Activated B cell treated with CpG ODN at 0.5 μM for 24 hours (primary cell): ENCODE data around the gene IGF1. TPM values are rescaled to one million over a fixed set of nuclear protein-coding genes. Genes with fewer than 3 reads are reported as not detected.

Source experiments
- ATAC-seq: fragments of 200-7000 bp; cut with Tn5 transposase; one replicate; pipeline ENCODE4 v1.10.0; 2021; ENCODE audit warnings: low read depth, mild to moderate bottlenecking, moderate library complexity
- CTCF ChIA-PET: fragments of 350-600 bp; sonication (Branson Sonifier 250); formaldehyde crosslinking; loops from one replicate; lab custom pipeline; 2021; ENCODE audit warnings: antibody characterized with exemption; lab: Charles Lee
- POLR2A ChIA-PET: fragments of 350-600 bp; sonication (Branson Sonifier 250); formaldehyde crosslinking; loops from one replicate; lab custom pipeline; 2021; ENCODE audit warnings: antibody characterized with exemption; lab: Charles Lee
- DNase-seq: peaks from one replicate; pipeline ENCODE4 v3.0.0; 2022
- H3K27ac Mint-ChIP-seq: one replicate; pipeline ENCODE4 v1.8.0; 2020; ENCODE audit warnings: mixed read lengths
- H3K27me3 Mint-ChIP-seq: one replicate; pipeline ENCODE4 v1.8.0; 2021; ENCODE audit warnings: mixed read lengths
- H3K36me3 Mint-ChIP-seq: one replicate; pipeline ENCODE4 v1.8.0; 2021; ENCODE audit warnings: low read depth, mixed read lengths
- H3K4me1 Mint-ChIP-seq: one replicate; pipeline ENCODE4 v1.8.0; 2021; ENCODE audit warnings: mixed read lengths
- H3K4me3 Mint-ChIP-seq: one replicate; pipeline ENCODE4 v1.8.0; 2020; ENCODE audit warnings: mild to moderate bottlenecking, mixed read lengths
- H3K9me3 Mint-ChIP-seq: one replicate; pipeline ENCODE4 v1.8.0; 2020; ENCODE audit warnings: mixed read lengths
- CTCF ChIP-seq: fragments of 200-600 bp; IDR thresholded peaks from one replicate; pipeline ENCODE4 v1.8.0; 2022; ENCODE audit warnings: antibody characterized with exemption, mild to moderate bottlenecking
- intact Hi-C: fragments of 100-400 bp; cut with micrococcal nuclease; formaldehyde crosslinking; loops from one replicate; pipeline ENCODE4 v1.15.1; 2024
- total RNA-seq: library from RNA; stranded (reverse); gene quantifications from 2 replicates; pipeline ENCODE4 v1.2.3, GENCODE V29; 2022

The IGF1 gene
- total RNA-seq, 1 donor from 2014 or later = not detected

GRCh38 chr12:102487226-102487625, 6.9 kb upstream of the IGF1 start:
- DNase-seq (no peak), ATAC-seq (no peak)
- POLR2A ChIA-PET = no interaction called here
- no peak overlapping the region for H3K4me3 Mint-ChIP-seq
- no peak for TF ChIP-seq CTCF
- H3K27ac Mint-ChIP-seq = no peak overlapping the region
- H3K27me3 Mint-ChIP-seq = peaks cover 3% of the 10 kb centered on the region
- peaks cover 23% of the 10 kb centered on the region for H3K4me1 Mint-ChIP-seq
- no peaks in the 10 kb centered on the region for H3K9me3 Mint-ChIP-seq
- H3K36me3 Mint-ChIP-seq = no peaks in the 10 kb centered on the region
- CTCF ChIA-PET = no interaction called here
- intact Hi-C loops = loop anchor here (10.0 kb wide), 2 partner anchors 392 to 1082 kb away; partner anchors contain the start of gene ARL1

- H3K9me3 Mint-ChIP-seq = no peaks in the 10 kb centered on the region
- H3K4me1 Mint-ChIP-seq = peaks cover 23% of the 10 kb centered on the region
- no peak for ATAC-seq
- POLR2A ChIA-PET = no interaction called here
- intact Hi-C loops = loop anchor here (10.0 kb wide), 2 partner anchors 391 to 1081 kb away; partner anchors contain the start of gene ARL1
- no peak for TF ChIP-seq CTCF
- H3K27me3 Mint-ChIP-seq = no peaks in the 10 kb centered on the region
- no peak for DNase-seq
- H3K36me3 Mint-ChIP-seq = no peaks in the 10 kb centered on the region
- no peak overlapping the region for H3K27ac Mint-ChIP-seq
- H3K4me3 Mint-ChIP-seq = no peak overlapping the region
- CTCF ChIA-PET = no interaction called here
Observed at GRCh38 chr12:102486153-102486552, 5.8 kb upstream of the IGF1 start.

GRCh38 chr12:102484428-102484958, 4.1 kb upstream of the IGF1 start:
- TF ChIP-seq CTCF = peak; percentile 87
- H3K36me3 Mint-ChIP-seq = no peaks in the 10 kb centered on the region
- intact Hi-C loops = loop anchor here (1.0 to 10.0 kb wide), 8 partner anchors 314 to 1080 kb away; partner anchors contain the start of genes ARL1, NUP37 and PARPBP
- peak; percentile 23 for DNase-seq
- ChIA-PET POLR2A (interaction anchor here (0.9 to 1.1 kb wide), 2 partner anchors 13 to 548 kb away, joined by 3 to 6 read pairs; no protein-coding TSS in a partner anchor), CTCF (interaction anchor here (0.7 to 2.5 kb wide), 10 partner anchors 9 to 567 kb away, joined by 3 to 23 read pairs (median 6); no protein-coding TSS in a partner anchor)
- H3K9me3 Mint-ChIP-seq = no peaks in the 10 kb centered on the region
- H3K27ac Mint-ChIP-seq = peak overlapping the region; percentile 87
- H3K4me3 Mint-ChIP-seq = peak overlapping the region; percentile 70
- H3K4me1 Mint-ChIP-seq = peaks cover 23% of the 10 kb centered on the region
- no peaks in the 10 kb centered on the region for H3K27me3 Mint-ChIP-seq
- ATAC-seq = peak; percentile 78

GRCh38 chr12:102484017-102484416, 3.7 kb upstream of the IGF1 start:
- H3K4me3 Mint-ChIP-seq = peak overlapping the region; percentile 70
- ChIA-PET CTCF (interaction anchor here (0.7 to 2.5 kb wide), 10 partner anchors 10 to 565 kb away, joined by 3 to 23 read pairs (median 6); no protein-coding TSS in a partner anchor), POLR2A (interaction anchor here (0.9 to 1.3 kb wide), 3 partner anchors 12 to 740 kb away, joined by 3 to 6 read pairs (median 3); no protein-coding TSS in a partner anchor)
- H3K27me3 Mint-ChIP-seq = no peaks in the 10 kb centered on the region
- no peaks in the 10 kb centered on the region for H3K9me3 Mint-ChIP-seq
- peak; percentile 30 for ATAC-seq
- H3K27ac Mint-ChIP-seq = peak overlapping the region; percentile 87
- H3K36me3 Mint-ChIP-seq = no peaks in the 10 kb centered on the region
- no peak for TF ChIP-seq CTCF
- intact Hi-C loops = loop anchor here (1.0 to 10.0 kb wide), 8 partner anchors 314 to 1079 kb away; partner anchors contain the start of genes ARL1, NUP37 and PARPBP
- no peak for DNase-seq
- H3K4me1 Mint-ChIP-seq = peaks cover 23% of the 10 kb centered on the region

- Mint-ChIP-seq H3K27ac (peak overlapping the region; percentile 87), H3K36me3 (no peaks in the 10 kb centered on the region), H3K4me1 (peaks cover 23% of the 10 kb centered on the region), H3K4me3 (peak overlapping the region; percentile 70), H3K9me3 (no peaks in the 10 kb centered on the region), H3K27me3 (no peaks in the 10 kb centered on the region)
- intact Hi-C loops = loop anchor here (10.0 kb wide), 2 partner anchors 389 to 1079 kb away; partner anchors contain the start of gene ARL1
- no peak for TF ChIP-seq CTCF
- CTCF ChIA-PET = interaction anchor here (0.7 to 2.5 kb wide), 10 partner anchors 10 to 710 kb away, joined by 3 to 23 read pairs (median 6); no protein-coding TSS in a partner anchor
- POLR2A ChIA-PET = interaction anchor here (1.1 to 1.3 kb wide), 2 partner anchors 12 to 739 kb away, joined by 3 read pairs; no protein-coding TSS in a partner anchor
- DNase-seq (no peak), ATAC-seq (peak; percentile 55)
Observed at GRCh38 chr12:102483466-102483865, 3.1 kb upstream of the IGF1 start.
